ENCODE results near the gene JPH4.

Gene JPH4

DNA sequence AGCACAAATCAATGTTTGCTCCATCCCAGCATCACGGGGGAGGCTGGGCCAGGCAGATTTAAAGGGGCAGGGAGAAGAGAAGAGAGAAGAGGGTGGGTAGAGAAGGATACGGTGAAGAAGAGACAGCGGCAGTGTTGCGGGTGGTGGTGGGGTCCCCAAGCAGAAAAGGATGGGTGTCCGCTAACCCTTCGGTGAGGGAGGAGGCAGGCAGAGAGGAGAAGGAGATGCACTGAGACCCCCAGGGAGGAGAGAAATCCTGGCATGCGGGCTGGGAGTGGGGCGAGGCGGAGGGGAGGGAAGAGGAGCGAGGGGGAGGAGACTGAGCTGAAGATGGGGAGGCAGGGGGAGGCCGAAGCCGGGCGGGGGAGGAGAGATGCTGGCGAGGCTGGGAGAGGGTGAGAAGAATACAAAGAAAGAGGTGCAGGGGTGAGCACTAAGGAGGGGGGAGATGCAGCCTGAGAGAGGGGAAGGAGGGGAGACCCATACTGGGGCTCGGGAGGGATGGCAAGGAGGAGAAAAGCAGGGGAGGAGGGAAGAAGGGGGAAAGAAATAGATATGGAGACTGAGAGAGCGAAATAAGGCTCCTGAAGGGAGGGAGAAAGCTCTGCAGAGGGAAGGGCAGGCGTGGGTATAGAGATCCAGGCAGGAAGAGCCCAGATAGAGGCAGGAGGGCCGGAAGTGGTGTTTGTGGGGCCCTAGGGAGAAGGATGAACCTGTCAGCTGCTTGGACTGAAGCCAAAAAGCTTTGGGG, at the start of gene JPH4:
TSS of gene JPH4 (minus strand) at position 231 of the 751 bp plus-strand sequence. CDS start 1,337 bp downstream, outside the sequence.
- no peak within 1 kb of the TSS for H3K4me3 ChIP-seq (ENCODE audit: control insufficient read depth, low read depth, low read length)
- no peak for DNase-seq (ENCODE audit: low read depth)
- TF ChIP-seq, protein P1, sequence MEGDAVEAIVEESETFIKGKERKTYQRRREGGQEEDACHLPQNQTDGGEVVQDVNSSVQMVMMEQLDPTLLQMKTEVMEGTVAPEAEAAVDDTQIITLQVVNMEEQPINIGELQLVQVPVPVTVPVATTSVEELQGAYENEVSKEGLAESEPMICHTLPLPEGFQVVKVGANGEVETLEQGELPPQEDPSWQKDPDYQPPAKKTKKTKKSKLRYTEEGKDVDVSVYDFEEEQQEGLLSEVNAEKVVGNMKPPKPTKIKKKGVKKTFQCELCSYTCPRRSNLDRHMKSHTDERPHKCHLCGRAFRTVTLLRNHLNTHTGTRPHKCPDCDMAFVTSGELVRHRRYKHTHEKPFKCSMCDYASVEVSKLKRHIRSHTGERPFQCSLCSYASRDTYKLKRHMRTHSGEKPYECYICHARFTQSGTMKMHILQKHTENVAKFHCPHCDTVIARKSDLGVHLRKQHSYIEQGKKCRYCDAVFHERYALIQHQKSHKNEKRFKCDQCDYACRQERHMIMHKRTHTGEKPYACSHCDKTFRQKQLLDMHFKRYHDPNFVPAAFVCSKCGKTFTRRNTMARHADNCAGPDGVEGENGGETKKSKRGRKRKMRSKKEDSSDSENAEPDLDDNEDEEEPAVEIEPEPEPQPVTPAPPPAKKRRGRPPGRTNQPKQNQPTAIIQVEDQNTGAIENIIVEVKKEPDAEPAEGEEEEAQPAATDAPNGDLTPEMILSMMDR (conservative IDR thresholded peaks at IDR 0.05; ENCODE audit: control insufficient read depth, insufficient read depth, low read depth, low read length) = no peak

DNA sequence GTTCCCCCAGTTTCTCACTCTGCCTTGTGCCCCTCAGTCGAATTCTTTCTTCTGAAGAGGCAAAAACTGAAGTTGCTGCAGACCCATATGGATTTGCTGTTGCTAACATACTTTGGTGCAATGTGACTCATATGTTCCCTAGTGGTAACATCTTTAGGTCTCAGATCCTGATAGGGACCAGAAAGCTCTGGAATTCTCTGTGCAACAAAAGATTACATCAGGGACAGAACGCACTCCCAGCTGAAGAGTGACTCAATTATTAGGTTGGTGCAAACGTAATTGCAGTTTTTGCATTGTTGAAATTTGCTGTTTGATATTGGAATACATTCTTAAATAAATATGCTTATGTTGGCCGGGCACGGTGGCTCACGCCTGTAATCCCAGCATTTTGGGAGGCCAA, 49.4 kb upstream of the JPH4 start:
- H3K4me3 ChIP-seq (ENCODE audit: control insufficient read depth, low read depth, low read length) = no peak overlapping the region
- TF ChIP-seq, protein P1 (conservative IDR thresholded peaks at IDR 0.05; ENCODE audit: control insufficient read depth, insufficient read depth, low read depth, low read length) = no peak
- no peak for DNase-seq (ENCODE audit: low read depth)

DNA sequence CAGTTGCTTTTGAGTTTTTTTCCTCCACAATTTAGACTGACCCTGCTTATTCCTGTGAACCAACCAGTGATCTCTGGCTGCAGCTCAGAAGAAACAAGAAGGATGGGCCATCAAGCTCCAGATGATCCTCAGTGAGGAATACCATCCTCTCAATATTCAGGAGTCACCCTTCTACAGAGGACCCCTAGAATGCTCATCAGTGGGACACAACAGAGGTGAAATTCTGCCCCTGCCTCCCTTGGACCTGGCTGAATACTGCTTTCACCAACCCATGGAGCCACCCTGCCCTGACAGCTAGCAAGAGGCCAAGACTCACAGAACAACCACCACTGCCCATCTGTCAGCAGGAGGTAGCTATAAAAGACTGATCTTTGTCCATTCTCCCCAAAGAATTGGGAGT, 48.4 kb upstream of the JPH4 start:
- DNase-seq (ENCODE audit: low read depth) = no peak
- TF ChIP-seq, protein P1 (conservative IDR thresholded peaks at IDR 0.05; ENCODE audit: control insufficient read depth, insufficient read depth, low read depth, low read length) = no peak
- no peak overlapping the region for H3K4me3 ChIP-seq (ENCODE audit: control insufficient read depth, low read depth, low read length)

DNA sequence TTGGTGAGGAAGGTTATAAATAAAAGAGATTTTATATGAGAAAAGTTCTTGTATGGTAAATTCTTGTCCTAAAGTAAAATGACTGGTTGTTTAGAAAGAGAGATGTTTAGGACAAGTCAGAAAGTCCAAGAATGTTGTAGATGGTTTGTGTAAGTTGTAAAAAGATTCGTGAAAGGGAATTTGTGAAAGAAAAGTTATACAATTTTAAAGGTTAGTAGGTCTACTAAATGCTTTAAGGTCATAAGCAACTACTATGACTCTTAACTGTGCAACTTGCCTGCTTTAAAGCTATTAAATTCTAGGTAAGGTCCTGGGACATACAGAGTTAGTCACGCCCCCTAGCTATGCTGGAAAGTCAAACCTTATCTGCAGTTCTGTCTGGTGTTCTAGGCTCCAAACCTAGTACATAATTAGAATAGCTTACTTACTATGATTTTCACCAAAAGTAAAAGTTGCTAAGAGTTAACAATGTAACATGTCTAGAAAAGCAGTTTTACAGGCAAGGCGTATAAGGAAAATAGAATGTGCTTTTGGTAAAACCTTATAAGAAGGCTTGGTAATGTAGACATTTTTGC, 46.3 kb upstream of the JPH4 start:
- TF ChIP-seq, protein P1 (conservative IDR thresholded peaks at IDR 0.05; ENCODE audit: control insufficient read depth, insufficient read depth, low read depth, low read length) = no peak
- DNase-seq (ENCODE audit: low read depth) = peak; percentile 10
- no peak overlapping the region for H3K4me3 ChIP-seq (ENCODE audit: control insufficient read depth, low read depth, low read length)

DNA sequence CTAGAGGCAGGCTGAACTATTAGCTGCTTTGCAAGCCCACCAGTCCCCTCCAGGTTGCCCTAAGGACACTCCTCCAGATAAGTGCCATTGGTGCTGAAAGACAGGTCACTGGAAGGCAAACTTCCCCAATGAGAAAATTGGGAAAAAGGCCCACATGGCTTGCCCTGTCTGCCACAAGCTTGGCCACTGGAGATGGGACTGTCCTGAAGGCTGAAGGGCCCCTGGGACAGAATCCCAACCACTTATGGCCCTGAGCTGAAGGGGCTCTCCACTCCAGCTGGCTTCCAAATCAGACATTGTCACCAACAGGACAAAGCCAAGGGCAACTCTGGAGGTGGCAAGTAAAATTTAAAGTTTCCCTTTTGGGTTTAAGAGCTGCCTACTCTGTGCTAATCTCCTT, 45.4 kb upstream of the JPH4 start:
- TF ChIP-seq, protein P1 (conservative IDR thresholded peaks at IDR 0.05; ENCODE audit: control insufficient read depth, insufficient read depth, low read depth, low read length) = no peak
- H3K4me3 ChIP-seq (ENCODE audit: control insufficient read depth, low read depth, low read length) = no peak overlapping the region
- DNase-seq (ENCODE audit: low read depth) = no peak

DNA sequence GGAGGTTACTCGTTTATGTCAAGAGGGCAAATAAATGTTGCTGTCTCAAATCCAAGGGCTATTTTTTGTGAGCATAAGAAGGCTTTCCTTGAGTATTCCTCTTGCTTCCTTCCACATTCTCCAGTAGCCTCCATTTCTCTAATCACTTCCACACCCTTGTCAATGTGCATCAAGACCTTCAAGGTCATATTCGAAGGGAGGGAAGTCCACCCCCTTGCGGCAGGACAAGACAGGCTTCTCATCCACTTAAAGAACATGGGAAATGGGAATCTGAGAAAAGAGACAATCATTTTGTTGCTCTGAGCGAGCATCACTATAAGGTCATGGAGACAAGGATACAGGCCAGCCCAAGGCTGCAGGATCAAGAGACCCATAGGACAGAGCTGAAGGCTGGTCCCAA, 44.4 kb upstream of the JPH4 start:
- no peak for DNase-seq (ENCODE audit: low read depth)
- TF ChIP-seq, protein P1 (conservative IDR thresholded peaks at IDR 0.05; ENCODE audit: control insufficient read depth, insufficient read depth, low read depth, low read length) = no peak
- H3K4me3 ChIP-seq (ENCODE audit: control insufficient read depth, low read depth, low read length) = no peak overlapping the region
